HL-60 (cell line): Measurements from ENCODE around the gene MTCH1.

Experiments used
- DNase-seq, 2 experiments: peaks; one replicate each; pipeline ENCODE4 v3.0.0-alpha.2; 2010 to 2020; ENCODE audit warnings: low read depth in 1 of 2, low spot score in 1 of 2
- H3K27ac ChIP-seq: fragments of 250-450 bp; sonication (Bioruptor Pico); replicated peaks from 2 replicates; pipeline ENCODE4 v1.5.1; 2020; ENCODE audit warnings: mild to moderate bottlenecking, moderate library complexity
- H3K27me3 ChIP-seq: fragments of 250-450 bp; sonication (Bioruptor Pico); 2 replicates; pipeline ENCODE4 v1.5.1; 2021; ENCODE audit warnings: mild to moderate bottlenecking, moderate library complexity; ENCODE audit not compliant: insufficient read depth, poor library complexity, severe bottlenecking
- H3K4me3 ChIP-seq: replicated peaks from 2 replicates; pipeline ENCODE4 v1.5.1; 2011; ENCODE audit warnings: mild to moderate bottlenecking, control low read depth, low read length; ENCODE audit not compliant: insufficient read depth
- GABPA ChIP-seq: IDR thresholded peaks from 2 replicates; pipeline ENCODE4 v1.6.1; 2012; ENCODE audit warnings: low read depth
- POLR2AphosphoS5 ChIP-seq: IDR thresholded peaks from 2 replicates; pipeline ENCODE4 v1.6.1; 2012; ENCODE audit warnings: low read depth
- SPI1 ChIP-seq: IDR thresholded peaks from 2 replicates; pipeline ENCODE4 v1.6.1; 2012; ENCODE audit warnings: low read depth, mild to moderate bottlenecking, borderline replicate concordance
- TF ChIP-seq, protein P1 (sequence below): IDR thresholded peaks from one replicate; pipeline ENCODE4 v1.5.1; 2011; ENCODE audit warnings: low read length, control low read depth, inconsistent platforms; ENCODE audit not compliant: insufficient read depth
- TF ChIP-seq, protein P2 (sequence below): IDR thresholded peaks from 2 replicates; pipeline ENCODE4 v1.6.1; 2012; ENCODE audit warnings: low read depth; ENCODE audit not compliant: insufficient replicate concordance

The MTCH1 gene

DNA sequence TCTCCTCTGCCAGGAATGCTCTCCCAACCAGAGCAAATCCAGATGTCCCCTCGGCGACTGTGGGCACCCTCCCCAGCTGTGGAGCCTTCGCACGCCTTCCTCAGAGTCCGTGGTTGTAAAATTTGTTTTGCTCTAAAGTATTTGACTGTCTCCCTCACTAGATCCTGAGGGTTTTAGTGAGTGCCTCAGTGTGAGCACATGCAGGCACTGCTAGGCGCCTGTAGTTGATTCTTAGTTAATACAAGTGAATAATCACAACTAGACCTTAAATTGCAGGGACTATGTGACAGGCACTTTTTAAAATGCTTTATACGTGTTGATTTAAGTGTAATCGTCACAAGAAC lies 680 bp upstream of the MTCH1 start:
- H3K27ac ChIP-seq, result peak overlapping the region; percentile 64
- DNase-seq, result no peak
- peak overlapping the region; percentile 99 for H3K4me3 ChIP-seq
- no peaks in the 10 kb centered on the region for H3K27me3 ChIP-seq
- no peak for TF ChIP-seq GABPA
- TF ChIP-seq, protein P1, sequence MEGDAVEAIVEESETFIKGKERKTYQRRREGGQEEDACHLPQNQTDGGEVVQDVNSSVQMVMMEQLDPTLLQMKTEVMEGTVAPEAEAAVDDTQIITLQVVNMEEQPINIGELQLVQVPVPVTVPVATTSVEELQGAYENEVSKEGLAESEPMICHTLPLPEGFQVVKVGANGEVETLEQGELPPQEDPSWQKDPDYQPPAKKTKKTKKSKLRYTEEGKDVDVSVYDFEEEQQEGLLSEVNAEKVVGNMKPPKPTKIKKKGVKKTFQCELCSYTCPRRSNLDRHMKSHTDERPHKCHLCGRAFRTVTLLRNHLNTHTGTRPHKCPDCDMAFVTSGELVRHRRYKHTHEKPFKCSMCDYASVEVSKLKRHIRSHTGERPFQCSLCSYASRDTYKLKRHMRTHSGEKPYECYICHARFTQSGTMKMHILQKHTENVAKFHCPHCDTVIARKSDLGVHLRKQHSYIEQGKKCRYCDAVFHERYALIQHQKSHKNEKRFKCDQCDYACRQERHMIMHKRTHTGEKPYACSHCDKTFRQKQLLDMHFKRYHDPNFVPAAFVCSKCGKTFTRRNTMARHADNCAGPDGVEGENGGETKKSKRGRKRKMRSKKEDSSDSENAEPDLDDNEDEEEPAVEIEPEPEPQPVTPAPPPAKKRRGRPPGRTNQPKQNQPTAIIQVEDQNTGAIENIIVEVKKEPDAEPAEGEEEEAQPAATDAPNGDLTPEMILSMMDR, result no peak
- no peak for TF ChIP-seq SPI1
- TF ChIP-seq, protein P2, sequence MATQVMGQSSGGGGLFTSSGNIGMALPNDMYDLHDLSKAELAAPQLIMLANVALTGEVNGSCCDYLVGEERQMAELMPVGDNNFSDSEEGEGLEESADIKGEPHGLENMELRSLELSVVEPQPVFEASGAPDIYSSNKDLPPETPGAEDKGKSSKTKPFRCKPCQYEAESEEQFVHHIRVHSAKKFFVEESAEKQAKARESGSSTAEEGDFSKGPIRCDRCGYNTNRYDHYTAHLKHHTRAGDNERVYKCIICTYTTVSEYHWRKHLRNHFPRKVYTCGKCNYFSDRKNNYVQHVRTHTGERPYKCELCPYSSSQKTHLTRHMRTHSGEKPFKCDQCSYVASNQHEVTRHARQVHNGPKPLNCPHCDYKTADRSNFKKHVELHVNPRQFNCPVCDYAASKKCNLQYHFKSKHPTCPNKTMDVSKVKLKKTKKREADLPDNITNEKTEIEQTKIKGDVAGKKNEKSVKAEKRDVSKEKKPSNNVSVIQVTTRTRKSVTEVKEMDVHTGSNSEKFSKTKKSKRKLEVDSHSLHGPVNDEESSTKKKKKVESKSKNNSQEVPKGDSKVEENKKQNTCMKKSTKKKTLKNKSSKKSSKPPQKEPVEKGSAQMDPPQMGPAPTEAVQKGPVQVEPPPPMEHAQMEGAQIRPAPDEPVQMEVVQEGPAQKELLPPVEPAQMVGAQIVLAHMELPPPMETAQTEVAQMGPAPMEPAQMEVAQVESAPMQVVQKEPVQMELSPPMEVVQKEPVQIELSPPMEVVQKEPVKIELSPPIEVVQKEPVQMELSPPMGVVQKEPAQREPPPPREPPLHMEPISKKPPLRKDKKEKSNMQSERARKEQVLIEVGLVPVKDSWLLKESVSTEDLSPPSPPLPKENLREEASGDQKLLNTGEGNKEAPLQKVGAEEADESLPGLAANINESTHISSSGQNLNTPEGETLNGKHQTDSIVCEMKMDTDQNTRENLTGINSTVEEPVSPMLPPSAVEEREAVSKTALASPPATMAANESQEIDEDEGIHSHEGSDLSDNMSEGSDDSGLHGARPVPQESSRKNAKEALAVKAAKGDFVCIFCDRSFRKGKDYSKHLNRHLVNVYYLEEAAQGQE, result no peak
- no peak for TF ChIP-seq POLR2AphosphoS5

DNA sequence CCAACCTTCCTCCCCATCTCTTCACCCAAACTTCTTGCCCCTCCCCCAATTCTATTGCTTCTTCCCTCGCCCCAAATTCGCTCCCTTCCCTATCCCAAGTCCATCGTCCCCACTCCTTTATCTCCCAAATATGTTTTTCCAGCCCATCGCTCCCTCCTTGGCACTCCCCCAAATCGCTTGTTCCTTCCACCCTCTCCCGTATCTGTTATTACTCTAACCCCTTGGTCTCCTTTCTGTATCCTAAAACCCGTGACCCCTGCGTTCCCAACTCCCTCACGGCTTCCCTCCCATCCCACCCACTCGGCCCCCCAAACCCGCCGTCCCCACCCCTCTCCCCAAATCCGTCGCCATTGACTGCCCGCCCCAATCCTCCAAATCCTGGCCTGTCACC lies 584 bp downstream of the MTCH1 start:
- Histone ChIP-seq H3K27ac (peak overlapping the region; percentile 84; the same call in 1 of the 2 replicates), H3K27me3 (no peaks in the 10 kb centered on the region)
- TF ChIP-seq, protein P1, result no peak
- TF ChIP-seq SPI1, result no peak
- TF ChIP-seq POLR2AphosphoS5, result no peak

DNA sequence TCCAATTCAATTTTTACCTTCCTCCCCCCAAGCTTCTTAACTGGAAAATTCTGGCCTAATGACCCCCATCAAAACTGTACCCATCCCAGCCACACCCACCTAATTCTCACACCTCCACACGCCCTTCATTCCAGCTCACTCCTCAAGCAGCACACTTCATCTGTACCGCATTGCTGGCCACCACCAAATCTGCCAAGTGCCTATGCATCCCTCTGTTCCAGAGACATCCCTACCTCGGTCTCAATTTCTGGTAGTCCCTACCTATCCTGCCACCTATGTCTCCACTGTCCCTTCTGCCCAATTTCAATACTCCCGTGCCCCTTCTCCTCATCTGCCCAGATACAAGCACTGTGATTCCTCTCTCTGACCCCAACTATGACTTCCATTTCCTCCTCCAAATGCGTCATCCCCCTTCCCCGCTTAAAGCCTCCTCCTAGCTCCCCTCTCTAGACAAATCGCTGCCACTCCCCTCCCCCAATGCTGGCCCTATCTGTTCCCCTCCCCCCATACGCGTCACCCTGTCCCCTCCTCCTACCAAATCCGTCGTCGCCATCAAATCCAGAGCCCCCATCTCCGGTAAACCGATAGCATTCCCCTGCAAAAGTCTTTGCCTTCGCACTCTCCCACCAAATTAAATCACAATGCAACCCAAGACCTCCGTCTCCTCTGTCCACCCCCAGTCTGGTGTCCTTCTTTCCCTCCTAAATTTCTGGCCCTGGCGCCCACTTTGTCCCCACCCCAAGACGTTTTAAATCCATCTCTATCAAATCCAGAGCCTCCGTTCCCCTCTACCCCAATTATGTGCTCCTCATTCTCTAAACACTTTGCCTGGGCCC lies 1.2 kb downstream of the MTCH1 start:
- Histone ChIP-seq H3K4me3 (peak overlapping the region; percentile 99), H3K27ac (no peak overlapping the region), H3K27me3 (no peaks in the 10 kb centered on the region)
- no peak for DNase-seq
- TF ChIP-seq POLR2AphosphoS5 (no peak), SPI1 (no peak), GABPA (no peak)
- TF ChIP-seq, protein P1, result no peak
- TF ChIP-seq, protein P2, result no peak

More for the DNA sequence above, 584 bp downstream of the MTCH1 start:
- no peak for DNase-seq
- peak overlapping the region; percentile 99 for H3K4me3 ChIP-seq

DNA sequence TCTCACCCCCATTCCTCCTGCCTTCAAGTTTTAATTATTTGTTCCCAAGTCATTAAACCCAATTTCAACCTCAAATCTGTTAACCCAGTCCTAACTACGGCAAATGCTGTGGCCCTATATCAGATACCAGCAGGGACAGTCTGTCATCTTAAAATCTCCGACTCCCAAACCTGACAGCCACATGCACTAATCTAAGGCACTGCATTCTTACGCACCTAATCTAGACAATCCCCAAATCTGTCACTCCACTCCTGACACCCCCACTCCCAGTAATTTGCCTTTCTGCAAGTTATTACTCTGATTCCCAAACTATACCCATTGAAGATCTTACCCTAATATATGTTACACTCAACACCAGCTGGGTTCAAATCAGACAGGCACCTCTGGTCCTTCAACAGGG lies 2.5 kb downstream of the MTCH1 start:
- Histone ChIP-seq H3K27me3 (no peaks in the 10 kb centered on the region), H3K4me3 (no peak overlapping the region), H3K27ac (no peak overlapping the region)
- no peak for DNase-seq
- TF ChIP-seq, protein P2, result no peak
